GM12873 (cell line): ENCODE results near the gene ZBTB26.

Experiments used
- CTCF ChIP-seq: IDR thresholded peaks from 2 replicates; pipeline ENCODE4 v1.5.1; 2012; ENCODE audit warnings: low read depth, mild to moderate bottlenecking, moderate library complexity, low read length, control low read depth; ENCODE audit not compliant: insufficient read depth; ENCODE audit errors: missing control alignments

ZBTB26 gene

GRCh38 chr9:122950263-122950662 is 19.0 kb upstream of the ZBTB26 start:
- no peak for TF ChIP-seq CTCF

GRCh38 chr9:122949696-122950095 is 18.4 kb upstream of the ZBTB26 start:
- no peak for TF ChIP-seq CTCF

GRCh38 chr9:122948313-122948712 is 17.0 kb upstream of the ZBTB26 start:
- no peak for TF ChIP-seq CTCF

GRCh38 chr9:122946461-122947005 is 15.2 kb upstream of the ZBTB26 start:
- no peak for TF ChIP-seq CTCF

- no peak for TF ChIP-seq CTCF
These were observed 13.9 kb upstream of the ZBTB26 start for GRCh38 chr9:122944960-122945888.

GRCh38 chr9:122941582-122942234 is 10.4 kb upstream of the ZBTB26 start:
- TF ChIP-seq CTCF = no peak
